ENCODE measurements around the gene CNST. TPM values are rescaled to one million over a fixed set of nuclear protein-coding genes. Genes with fewer than 3 reads are reported as not detected.

CNST gene
- total and polyA plus RNA-seq, 2 donors from 2014 or later = 5.6 to 24.1 TPM

DNA sequence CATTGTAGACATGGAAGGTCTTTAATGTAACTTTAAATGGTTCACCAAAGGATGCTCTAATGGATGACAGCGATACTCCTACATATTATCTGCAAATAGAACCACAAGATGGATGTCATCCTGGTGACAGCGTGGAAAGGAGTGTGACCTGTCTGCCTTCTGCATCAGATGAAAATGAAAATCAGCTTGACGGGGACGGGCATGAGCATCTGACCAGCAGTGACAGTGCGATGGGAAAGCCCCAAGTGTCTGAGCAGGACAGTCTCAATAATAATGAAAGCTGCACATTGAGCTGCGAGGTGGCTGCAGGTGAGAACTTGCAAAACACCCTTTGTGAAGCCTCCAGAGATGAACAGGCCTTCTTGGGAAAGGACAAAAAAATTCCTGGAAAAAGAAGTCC, 25.2 kb downstream of the CNST start:
- H3K9ac ChIP-seq (ENCODE audit: low read length in 3 of 3) = no peak overlapping the region
- TF ChIP-seq, protein P1, sequence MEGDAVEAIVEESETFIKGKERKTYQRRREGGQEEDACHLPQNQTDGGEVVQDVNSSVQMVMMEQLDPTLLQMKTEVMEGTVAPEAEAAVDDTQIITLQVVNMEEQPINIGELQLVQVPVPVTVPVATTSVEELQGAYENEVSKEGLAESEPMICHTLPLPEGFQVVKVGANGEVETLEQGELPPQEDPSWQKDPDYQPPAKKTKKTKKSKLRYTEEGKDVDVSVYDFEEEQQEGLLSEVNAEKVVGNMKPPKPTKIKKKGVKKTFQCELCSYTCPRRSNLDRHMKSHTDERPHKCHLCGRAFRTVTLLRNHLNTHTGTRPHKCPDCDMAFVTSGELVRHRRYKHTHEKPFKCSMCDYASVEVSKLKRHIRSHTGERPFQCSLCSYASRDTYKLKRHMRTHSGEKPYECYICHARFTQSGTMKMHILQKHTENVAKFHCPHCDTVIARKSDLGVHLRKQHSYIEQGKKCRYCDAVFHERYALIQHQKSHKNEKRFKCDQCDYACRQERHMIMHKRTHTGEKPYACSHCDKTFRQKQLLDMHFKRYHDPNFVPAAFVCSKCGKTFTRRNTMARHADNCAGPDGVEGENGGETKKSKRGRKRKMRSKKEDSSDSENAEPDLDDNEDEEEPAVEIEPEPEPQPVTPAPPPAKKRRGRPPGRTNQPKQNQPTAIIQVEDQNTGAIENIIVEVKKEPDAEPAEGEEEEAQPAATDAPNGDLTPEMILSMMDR (IDR thresholded peaks at IDR 0.05; ENCODE audit: borderline replicate concordance, extremely low read depth, insufficient read depth) = no peak
- H3K27me3 ChIP-seq (ENCODE audit: control insufficient read depth, insufficient read depth, low read length) = no peaks in the 10 kb centered on the region
- FAIRE-seq (no peak), DNase-seq (no peak)
- no peak overlapping the region for H3K27ac ChIP-seq (ENCODE audit: low read depth in 2 of 2, low read length in 2 of 2)
- H3K9me3 ChIP-seq (ENCODE audit: control insufficient read depth in 2 of 3, insufficient read depth in 1 of 3, low read length in 3 of 3) = peaks cover 0 to 3% (median 0%) of the 10 kb centered on the region in 3 donors
- intact Hi-C loops (cut with DNase I) = no loop called here
- no peak overlapping the region for H3K4me3 ChIP-seq (ENCODE audit: low read length in 3 of 3)
- H3K4me1 ChIP-seq (ENCODE audit: control insufficient read depth in 2 of 3, insufficient read depth in 2 of 3, low read depth in 1 of 3, low read length in 3 of 3) = no peaks in the 10 kb centered on the region
- H3K36me3 ChIP-seq (ENCODE audit: control insufficient read depth in 2 of 3, insufficient read depth in 3 of 3, low read length in 3 of 3) = peaks cover 0 to 11% (median 2%) of the 10 kb centered on the region in 3 donors

DNA sequence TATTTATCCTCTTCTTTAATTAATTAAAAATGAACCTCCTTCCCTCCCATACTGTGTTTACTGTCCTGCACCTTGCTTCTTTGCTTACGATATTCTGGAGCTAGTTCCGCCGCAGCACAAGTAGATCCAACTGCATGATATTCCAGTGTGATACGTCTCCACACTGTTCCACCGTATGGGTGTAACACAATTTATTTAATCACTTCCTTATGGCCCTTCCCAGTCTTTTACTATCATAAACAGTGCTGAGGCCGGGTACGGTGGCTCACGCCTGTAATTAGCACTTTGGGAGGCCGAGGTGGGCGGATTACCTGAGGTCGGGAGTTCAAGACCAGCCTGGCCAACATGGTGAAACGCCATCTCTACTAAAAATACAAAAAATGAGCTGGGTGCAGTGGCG, 25.7 kb downstream of the CNST start:
- Histone ChIP-seq H3K9me3 (ENCODE audit: control insufficient read depth in 2 of 3, insufficient read depth in 1 of 3, low read length in 3 of 3) (peaks cover 0 to 3% (median 0%) of the 10 kb centered on the region in 3 donors), H3K4me1 (ENCODE audit: control insufficient read depth in 2 of 3, insufficient read depth in 2 of 3, low read depth in 1 of 3, low read length in 3 of 3) (no peaks in the 10 kb centered on the region), H3K36me3 (ENCODE audit: control insufficient read depth in 2 of 3, insufficient read depth in 3 of 3, low read length in 3 of 3) (peaks cover 0 to 15% (median 2%) of the 10 kb centered on the region in 3 donors), H3K27ac (ENCODE audit: low read depth in 2 of 2, low read length in 2 of 2) (no peak overlapping the region), H3K27me3 (ENCODE audit: control insufficient read depth, insufficient read depth, low read length) (no peaks in the 10 kb centered on the region), H3K9ac (ENCODE audit: low read length in 3 of 3) (no peak overlapping the region), H3K4me3 (ENCODE audit: low read length in 3 of 3) (no peak overlapping the region)
- FAIRE-seq (no peak), DNase-seq (no peak)
- intact Hi-C loops (cut with DNase I) = no loop called here
- TF ChIP-seq, protein P1 (IDR thresholded peaks at IDR 0.05; ENCODE audit: borderline replicate concordance, extremely low read depth, insufficient read depth) = no peak

DNA sequence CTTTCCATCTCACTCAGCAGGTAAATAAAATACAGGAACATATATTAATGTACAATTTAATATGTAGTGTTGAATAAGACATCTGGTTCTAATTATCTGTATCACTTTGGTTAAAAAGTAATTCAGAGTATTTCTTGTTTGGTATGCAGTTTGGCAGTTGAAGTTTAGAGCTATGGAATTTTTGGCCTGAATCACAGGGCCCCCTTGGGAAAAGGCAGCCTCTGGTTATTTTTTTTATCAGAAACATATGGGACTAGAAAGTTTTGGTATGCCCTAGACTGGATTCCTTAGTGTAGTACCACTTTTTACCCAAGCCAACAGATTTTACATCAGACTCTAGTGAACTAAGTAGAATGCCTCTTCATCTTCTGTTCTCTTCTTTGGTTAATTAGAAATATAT, 26.4 kb downstream of the CNST start:
- Histone ChIP-seq H3K4me3 (ENCODE audit: low read length in 3 of 3) (no peak overlapping the region), H3K27me3 (ENCODE audit: control insufficient read depth, insufficient read depth, low read length) (no peaks in the 10 kb centered on the region), H3K9me3 (ENCODE audit: control insufficient read depth in 2 of 3, insufficient read depth in 1 of 3, low read length in 3 of 3) (peaks cover 0 to 3% (median 0%) of the 10 kb centered on the region in 3 donors), H3K27ac (ENCODE audit: low read depth in 2 of 2, low read length in 2 of 2) (no peak overlapping the region), H3K4me1 (ENCODE audit: control insufficient read depth in 2 of 3, insufficient read depth in 2 of 3, low read depth in 1 of 3, low read length in 3 of 3) (no peaks in the 10 kb centered on the region), H3K36me3 (ENCODE audit: control insufficient read depth in 2 of 3, insufficient read depth in 3 of 3, low read length in 3 of 3) (peaks cover 0 to 18% (median 2%) of the 10 kb centered on the region in 3 donors), H3K9ac (ENCODE audit: low read length in 3 of 3) (no peak overlapping the region)
- no peak for DNase-seq
- TF ChIP-seq, protein P1 (IDR thresholded peaks at IDR 0.05; ENCODE audit: borderline replicate concordance, extremely low read depth, insufficient read depth) = no peak
- intact Hi-C loops (cut with DNase I) = no loop called here
- FAIRE-seq = no peak

DNA sequence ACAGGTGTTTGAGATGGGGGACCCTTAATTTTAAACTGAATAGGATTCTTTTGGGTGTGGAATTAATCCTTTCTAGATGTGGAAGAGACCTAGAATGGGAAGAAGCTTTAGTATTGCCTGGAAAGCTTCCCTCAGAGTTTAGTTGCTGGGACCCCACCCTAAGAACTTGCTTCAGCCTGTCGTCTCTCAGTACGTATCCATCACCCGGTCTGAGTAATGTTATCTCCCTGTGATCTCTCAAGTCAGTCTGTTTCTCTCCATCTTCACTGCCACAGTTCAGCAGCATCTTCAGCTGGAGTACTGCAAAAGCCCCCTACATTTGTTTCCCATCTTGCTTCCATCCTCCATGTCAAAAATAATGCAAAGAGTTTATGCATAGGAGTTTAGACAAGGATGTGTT, 28.9 kb downstream of the CNST start:
- no peak for FAIRE-seq

More for the DNA sequence above, 28.9 kb downstream of the CNST start:
- peaks cover 0 to 1% (median 0%) of the 10 kb centered on the region in 3 donors for H3K9me3 ChIP-seq (ENCODE audit: control insufficient read depth in 2 of 3, insufficient read depth in 1 of 3, low read length in 3 of 3)
- H3K4me3 ChIP-seq (ENCODE audit: low read length in 3 of 3) = no peak overlapping the region
- no peaks in the 10 kb centered on the region for H3K4me1 ChIP-seq (ENCODE audit: control insufficient read depth in 2 of 3, insufficient read depth in 2 of 3, low read depth in 1 of 3, low read length in 3 of 3)
- no peaks in the 10 kb centered on the region for H3K27me3 ChIP-seq (ENCODE audit: control insufficient read depth, insufficient read depth, low read length)
- no peak overlapping the region for H3K9ac ChIP-seq (ENCODE audit: low read length in 3 of 3)
- H3K36me3 ChIP-seq (ENCODE audit: control insufficient read depth in 2 of 3, insufficient read depth in 3 of 3, low read length in 3 of 3) = peaks cover 0 to 18% (median 2%) of the 10 kb centered on the region in 3 donors
- intact Hi-C loops (cut with DNase I) = no loop called here
- H3K27ac ChIP-seq (ENCODE audit: low read depth in 2 of 2, low read length in 2 of 2) = no peak overlapping the region
- TF ChIP-seq, protein P1 (IDR thresholded peaks at IDR 0.05; ENCODE audit: borderline replicate concordance, extremely low read depth, insufficient read depth) = no peak
- DNase-seq = no peak

All from kidney (tissue), 14 donors.